ENCODE data around the gene ZNF518A.
"Not testable (repeated sequence)": the region's sequence is repeated elsewhere in the genome, so short reads cannot be mapped to it uniquely, and the experiment has no call there.

Gene ZNF518A

GRCh38 chr10:96133135-96133534 is 3.0 kb downstream of the ZNF518A start:
- DNase-seq, result no peak

GRCh38 chr10:96136810-96137209 is 6.7 kb downstream of the ZNF518A start:
- no peak for DNase-seq

- DNase-seq, result no peak
Observed at GRCh38 chr10:96137567-96137966, 7.5 kb downstream of the ZNF518A start.

GRCh38 chr10:96138102-96138501 is 8.0 kb downstream of the ZNF518A start:
- no peak for DNase-seq

- DNase-seq, result no peak
Observed at GRCh38 chr10:96152437-96152836, 22.3 kb downstream of the ZNF518A start.

- no peak for DNase-seq
Observed at GRCh38 chr10:96153070-96153469, 23.0 kb downstream of the ZNF518A start.

- DNase-seq, result no peak
Observed at GRCh38 chr10:96165726-96166125, 35.6 kb downstream of the ZNF518A start.

- no peak for DNase-seq
Observed at GRCh38 chr10:96168546-96168945, 38.4 kb downstream of the ZNF518A start.

- no peak for DNase-seq
Observed at GRCh38 chr10:96170230-96170629, 40.1 kb downstream of the ZNF518A start.

GRCh38 chr10:96172666-96173065 is 42.6 kb downstream of the ZNF518A start:
- no peak for DNase-seq

- no peak for DNase-seq
Observed at GRCh38 chr10:96176985-96177384, 46.9 kb downstream of the ZNF518A start.

GRCh38 chr10:96188421-96188820 is 58.3 kb downstream of the ZNF518A start:
- DNase-seq, result no peak

GRCh38 chr10:96188916-96189315 is 58.8 kb downstream of the ZNF518A start:
- DNase-seq, result no peak

GRCh38 chr10:96189505-96189904 is 59.4 kb downstream of the ZNF518A start:
- not testable (repeated sequence) for DNase-seq

- no peak for DNase-seq
Observed at GRCh38 chr10:96201525-96201924, 71.4 kb downstream of the ZNF518A start.

GRCh38 chr10:96205580-96205979 is 75.5 kb downstream of the ZNF518A start:
- DNase-seq, result no peak

GRCh38 chr10:96208271-96208670 is 78.2 kb downstream of the ZNF518A start:
- no peak for DNase-seq

GRCh38 chr10:96208946-96209345 is 78.8 kb downstream of the ZNF518A start:
- DNase-seq, result no peak

- DNase-seq, result no peak
Observed at GRCh38 chr10:96211764-96212163, 81.7 kb downstream of the ZNF518A start.

- DNase-seq, result no peak
Observed at GRCh38 chr10:96212911-96213310, 82.8 kb downstream of the ZNF518A start.
